ENCODE results near the gene DNMT3B.

The DNMT3B gene

DNA sequence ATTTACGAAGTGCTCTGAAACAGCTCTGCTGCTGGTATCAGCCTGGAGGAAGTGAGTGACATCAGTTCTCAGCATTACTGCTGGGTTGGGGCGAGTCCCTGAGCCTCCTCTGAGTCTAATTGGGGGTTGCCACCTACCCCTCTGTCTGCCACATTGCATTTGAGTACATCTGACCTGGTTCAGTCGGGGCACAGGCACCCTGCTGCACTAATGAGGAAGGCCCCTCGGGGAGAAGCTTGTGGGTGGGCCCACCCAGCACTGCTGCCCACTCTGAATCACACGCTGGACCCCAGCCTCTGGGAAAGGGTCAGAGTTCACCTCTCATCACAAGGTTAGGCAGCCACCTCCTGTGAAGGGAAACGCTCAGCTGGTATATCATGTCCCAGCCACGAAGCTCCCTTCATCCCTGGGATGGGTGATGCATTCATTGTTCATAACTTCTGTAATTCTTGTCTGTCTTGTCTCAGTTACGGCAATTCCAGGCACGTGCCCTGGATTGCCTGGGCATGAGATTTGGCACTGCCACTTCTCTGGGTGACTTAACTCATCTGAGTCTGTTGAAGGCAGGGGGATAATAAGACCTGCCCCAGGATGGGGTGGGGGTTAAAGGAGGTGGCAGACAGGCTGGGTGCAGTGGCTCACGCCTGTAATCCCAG, 13.3 kb downstream of the DNMT3B start:
- TF ChIP-seq, protein P1, sequence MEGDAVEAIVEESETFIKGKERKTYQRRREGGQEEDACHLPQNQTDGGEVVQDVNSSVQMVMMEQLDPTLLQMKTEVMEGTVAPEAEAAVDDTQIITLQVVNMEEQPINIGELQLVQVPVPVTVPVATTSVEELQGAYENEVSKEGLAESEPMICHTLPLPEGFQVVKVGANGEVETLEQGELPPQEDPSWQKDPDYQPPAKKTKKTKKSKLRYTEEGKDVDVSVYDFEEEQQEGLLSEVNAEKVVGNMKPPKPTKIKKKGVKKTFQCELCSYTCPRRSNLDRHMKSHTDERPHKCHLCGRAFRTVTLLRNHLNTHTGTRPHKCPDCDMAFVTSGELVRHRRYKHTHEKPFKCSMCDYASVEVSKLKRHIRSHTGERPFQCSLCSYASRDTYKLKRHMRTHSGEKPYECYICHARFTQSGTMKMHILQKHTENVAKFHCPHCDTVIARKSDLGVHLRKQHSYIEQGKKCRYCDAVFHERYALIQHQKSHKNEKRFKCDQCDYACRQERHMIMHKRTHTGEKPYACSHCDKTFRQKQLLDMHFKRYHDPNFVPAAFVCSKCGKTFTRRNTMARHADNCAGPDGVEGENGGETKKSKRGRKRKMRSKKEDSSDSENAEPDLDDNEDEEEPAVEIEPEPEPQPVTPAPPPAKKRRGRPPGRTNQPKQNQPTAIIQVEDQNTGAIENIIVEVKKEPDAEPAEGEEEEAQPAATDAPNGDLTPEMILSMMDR (IDR thresholded peaks at IDR 0.05; ENCODE audit: low read depth, low read length, missing control alignments): no peak
- no peak overlapping the region for H3K4me3 ChIP-seq (ENCODE audit: low read depth, low read length)
- no peak for DNase-seq (ENCODE audit: low read depth)

DNA sequence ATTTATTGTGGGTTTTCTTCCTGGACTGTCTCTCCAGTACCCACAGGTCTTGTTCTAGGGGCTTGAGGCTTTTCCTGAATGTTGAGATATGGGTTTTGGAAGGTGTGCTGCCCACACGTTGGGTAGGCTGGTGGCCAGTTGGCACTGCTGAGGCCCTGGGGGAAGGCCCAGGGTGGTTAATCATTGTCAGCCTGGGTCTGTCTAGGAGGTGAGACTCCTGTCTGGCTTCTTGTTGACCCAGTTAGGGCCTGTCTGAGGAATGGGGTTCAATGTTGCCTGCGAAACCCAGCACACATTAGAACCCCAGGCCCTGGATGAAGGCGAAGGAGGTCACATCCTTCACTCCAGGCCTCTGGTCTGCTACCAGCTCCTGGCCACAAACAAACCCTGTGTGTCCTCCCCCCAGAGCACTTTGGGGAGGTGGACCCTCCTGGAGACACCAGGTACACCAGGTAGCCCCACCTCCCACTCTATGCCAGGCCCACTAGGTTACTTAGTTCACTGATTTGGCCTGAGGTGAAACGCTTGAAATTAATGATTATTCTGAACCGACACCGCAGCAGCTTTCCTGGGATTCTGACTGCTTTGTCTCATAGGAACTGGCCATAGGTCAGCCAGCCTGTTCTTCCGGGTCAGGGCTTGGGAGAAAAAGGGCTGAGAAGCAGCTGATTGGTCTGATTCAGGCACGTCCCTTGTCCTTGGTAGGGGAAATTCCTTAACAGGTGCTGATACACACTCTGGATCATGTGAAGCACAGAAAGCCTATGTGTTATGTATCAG, 15.2 kb downstream of the DNMT3B start:
- DNase-seq (ENCODE audit: low read depth): no peak
- TF ChIP-seq, protein P1 (IDR thresholded peaks at IDR 0.05; ENCODE audit: low read depth, low read length, missing control alignments): no peak
- no peak overlapping the region for H3K4me3 ChIP-seq (ENCODE audit: low read depth, low read length)

DNA sequence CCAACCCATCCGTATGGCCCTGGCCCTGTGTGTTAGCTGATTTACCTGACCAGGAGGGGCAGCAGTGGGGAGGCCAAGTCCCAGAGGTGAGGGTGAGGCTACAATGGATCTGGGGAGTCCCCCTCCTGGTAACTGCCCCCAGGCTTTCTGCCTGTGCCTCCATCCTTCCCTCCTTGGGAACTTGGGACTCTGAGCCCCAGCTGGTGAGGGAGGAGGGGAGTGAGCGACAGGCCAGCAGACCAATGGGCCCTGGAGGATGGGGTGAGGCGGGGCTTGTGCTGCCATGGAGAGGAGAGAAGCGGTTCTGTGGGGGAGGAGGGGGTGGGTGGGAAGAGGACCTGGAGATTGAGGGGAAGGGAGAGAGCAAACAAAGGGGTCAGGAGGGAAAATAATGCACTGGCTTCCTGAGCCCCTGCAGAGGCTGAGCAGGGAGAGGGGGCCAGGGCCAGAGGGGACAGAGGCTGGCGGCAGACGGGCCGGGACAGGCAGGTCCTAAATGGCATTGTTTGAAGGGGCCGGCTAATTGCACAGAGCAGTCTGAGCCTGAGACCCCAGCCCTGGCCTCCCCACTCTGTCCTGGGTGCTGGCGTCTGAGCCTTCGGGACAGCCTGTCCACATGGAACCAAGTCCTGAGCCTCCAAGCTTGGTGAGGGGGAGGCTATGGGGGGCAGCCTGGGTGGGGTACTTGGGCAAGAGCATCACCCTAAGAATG, 17.5 kb downstream of the DNMT3B start:
- TF ChIP-seq, protein P1 (IDR thresholded peaks at IDR 0.05; ENCODE audit: low read depth, low read length, missing control alignments): no peak
- no peak for DNase-seq (ENCODE audit: low read depth)

DNA sequence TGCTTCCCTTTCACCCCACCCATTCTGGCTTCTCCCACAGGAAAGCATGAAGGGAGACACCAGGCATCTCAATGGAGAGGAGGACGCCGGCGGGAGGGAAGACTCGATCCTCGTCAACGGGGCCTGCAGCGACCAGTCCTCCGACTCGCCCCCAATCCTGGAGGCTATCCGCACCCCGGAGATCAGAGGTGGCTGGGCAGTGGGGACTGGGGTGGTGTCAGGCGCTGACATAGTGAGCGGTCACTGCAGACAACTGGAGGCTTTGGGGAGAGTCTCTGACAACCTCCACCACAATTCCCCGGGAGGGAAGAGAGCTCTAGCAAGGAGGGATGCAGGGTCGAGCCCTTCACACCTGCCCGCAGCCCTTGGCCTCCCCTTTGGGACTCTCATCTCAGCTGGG, 18.1 kb downstream of the DNMT3B start:
- TF ChIP-seq, protein P1 (IDR thresholded peaks at IDR 0.05; ENCODE audit: low read depth, low read length, missing control alignments): no peak
- H3K4me3 ChIP-seq (ENCODE audit: low read depth, low read length): no peak overlapping the region
- DNase-seq (ENCODE audit: low read depth): no peak

More for the DNA sequence above, 17.5 kb downstream of the DNMT3B start:
- H3K4me3 ChIP-seq (ENCODE audit: low read depth, low read length): no peak overlapping the region

DNA sequence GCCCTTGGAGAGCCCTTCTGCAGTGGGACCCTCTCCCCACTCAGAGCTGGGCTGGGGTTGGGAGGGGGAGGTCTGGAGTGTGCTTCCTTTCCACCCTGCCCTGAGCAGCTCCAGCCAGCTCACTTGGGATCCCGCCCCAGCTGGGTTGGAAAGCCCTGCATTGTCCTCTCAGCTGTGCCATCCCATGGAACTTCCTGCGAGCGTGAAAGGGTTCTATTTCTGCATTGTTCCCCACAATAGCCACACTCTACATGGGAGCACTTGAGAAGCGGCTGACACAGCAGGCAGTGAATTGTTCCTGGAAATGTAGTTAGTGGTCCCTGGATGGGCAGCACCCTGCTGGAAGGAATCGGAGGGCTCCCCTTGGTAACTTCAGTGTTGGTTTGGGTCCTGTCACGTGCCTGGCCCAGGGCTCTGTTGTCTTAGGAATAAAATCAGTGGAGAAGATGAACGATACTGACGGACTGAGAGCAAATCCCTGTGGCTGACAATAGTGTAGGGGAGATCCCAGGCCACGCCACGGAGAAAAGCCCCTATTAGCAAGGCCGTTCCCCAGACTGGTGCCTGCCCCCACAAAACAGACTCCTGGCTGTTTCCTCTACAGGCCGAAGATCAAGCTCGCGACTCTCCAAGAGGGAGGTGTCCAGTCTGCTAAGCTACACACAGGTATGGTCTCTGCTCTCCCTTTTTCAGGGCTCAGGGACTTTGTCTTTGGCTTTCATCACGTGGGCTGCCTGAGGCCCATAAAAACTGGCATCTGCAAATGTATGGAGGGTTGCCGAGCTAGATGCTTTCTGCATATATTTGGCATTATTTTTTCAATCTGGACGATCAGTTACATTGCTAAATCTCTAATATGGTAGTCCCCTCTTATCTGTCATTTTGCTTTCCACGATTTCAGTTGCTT, 18.8 kb downstream of the DNMT3B start:
- TF ChIP-seq, protein P1 (IDR thresholded peaks at IDR 0.05; ENCODE audit: low read depth, low read length, missing control alignments): no peak
- H3K4me3 ChIP-seq (ENCODE audit: low read depth, low read length): no peak overlapping the region
- no peak for DNase-seq (ENCODE audit: low read depth)

DNA sequence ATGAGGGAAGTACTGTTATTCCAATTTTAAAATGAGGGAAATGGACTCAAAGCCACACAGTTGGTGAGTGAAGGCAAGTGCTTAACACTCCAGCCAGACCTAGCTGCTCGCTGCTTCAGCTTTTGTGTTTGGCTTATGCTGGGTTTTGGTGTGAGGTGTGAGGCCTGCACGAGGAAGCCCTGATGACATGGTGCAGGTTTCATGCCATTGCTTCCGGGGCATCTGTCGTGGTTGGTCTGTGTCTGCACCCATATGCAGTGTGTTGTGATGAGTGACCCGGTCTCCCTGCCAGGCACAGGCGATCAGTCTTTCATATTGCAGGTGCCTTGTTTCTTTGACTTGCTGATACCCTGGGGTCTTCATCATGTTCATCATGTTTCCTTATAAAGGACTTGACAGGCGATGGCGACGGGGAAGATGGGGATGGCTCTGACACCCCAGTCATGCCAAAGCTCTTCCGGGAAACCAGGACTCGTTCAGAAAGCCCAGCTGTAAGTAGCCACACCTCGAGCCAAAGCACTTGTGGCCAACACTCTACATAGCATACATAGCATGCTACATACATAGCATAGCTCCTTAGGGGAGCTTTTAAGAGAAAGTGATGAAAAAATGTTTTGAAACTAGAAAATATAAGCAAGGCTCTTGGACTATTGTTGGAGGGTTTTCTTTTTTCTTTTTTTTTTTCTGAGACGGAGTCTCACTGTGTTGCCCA, 22.3 kb downstream of the DNMT3B start:
- no peak for DNase-seq (ENCODE audit: low read depth)
- no peak overlapping the region for H3K4me3 ChIP-seq (ENCODE audit: low read depth, low read length)
- TF ChIP-seq, protein P1 (IDR thresholded peaks at IDR 0.05; ENCODE audit: low read depth, low read length, missing control alignments): no peak

All from GM12864 (cell line).